ENCODE results near the gene MYL2. TPM values are rescaled to one million over a fixed set of nuclear protein-coding genes. Genes with fewer than 3 reads are reported as not detected.

MYL2 gene
- total RNA-seq, 1 experiment from 2014 or later: 1.4 TPM

DNA sequence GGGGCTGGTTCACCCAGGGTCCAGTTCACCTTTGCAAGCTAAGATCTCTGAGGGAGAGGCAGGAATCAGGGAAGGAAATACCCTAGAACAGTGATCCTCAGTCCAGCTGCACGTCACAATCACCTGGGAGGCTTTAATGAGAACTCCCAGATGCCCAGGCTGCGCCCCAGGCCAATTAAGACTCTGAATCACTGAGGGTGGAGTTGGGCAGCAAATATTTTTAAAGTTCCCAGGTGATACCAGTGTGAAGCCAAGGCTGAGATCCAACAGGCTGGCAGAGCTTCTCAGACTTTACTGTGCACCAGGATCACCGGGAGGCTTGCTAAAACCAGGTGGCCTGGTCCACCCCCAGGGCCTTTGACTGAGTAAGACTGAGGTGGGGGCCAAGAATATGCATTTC, 23.8 kb downstream of the MYL2 start:
- DNase-seq (ENCODE audit: low spot score): peak; percentile 60

DNA sequence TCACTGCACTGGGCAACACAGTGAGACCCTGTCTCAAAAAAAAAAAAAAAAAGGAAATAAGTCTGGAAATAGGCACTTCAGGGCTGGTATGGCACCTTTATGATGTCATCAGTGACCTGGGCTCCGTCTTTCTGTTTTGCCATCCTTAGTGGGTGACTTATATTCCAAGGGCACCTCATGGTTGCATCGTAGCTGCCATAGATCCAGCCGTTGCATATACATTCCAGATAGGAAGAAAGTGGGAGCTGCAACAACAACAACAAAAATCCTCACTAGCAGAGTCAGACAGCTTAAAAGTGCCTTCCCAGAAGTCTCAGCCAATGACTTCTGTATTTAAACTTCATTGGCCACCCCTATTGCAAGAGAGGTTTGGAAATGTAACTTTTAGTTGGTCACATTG, 26.4 kb downstream of the MYL2 start:
- no peak for DNase-seq (ENCODE audit: low spot score)

DNA sequence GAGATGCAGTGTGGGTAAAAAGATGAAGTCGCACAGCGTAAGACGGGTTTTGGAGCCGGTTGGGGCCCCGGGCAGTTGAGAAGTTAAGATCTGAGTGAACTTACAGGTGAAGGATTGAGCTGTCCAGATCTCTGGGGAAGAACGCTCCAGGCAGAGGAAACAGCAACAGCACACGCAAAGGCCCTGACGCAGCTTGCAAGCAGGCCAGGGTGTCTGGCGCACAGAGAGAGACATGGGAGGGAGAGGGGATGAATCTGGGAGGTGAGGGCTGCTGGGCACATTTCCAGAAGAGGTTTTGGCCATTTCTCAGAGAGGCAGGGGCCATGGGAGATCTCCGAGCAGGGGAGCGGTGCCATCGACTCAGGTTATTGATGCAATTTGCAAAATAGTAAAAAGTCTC, 31.0 kb downstream of the MYL2 start:
- DNase-seq (ENCODE audit: low spot score): no peak

DNA sequence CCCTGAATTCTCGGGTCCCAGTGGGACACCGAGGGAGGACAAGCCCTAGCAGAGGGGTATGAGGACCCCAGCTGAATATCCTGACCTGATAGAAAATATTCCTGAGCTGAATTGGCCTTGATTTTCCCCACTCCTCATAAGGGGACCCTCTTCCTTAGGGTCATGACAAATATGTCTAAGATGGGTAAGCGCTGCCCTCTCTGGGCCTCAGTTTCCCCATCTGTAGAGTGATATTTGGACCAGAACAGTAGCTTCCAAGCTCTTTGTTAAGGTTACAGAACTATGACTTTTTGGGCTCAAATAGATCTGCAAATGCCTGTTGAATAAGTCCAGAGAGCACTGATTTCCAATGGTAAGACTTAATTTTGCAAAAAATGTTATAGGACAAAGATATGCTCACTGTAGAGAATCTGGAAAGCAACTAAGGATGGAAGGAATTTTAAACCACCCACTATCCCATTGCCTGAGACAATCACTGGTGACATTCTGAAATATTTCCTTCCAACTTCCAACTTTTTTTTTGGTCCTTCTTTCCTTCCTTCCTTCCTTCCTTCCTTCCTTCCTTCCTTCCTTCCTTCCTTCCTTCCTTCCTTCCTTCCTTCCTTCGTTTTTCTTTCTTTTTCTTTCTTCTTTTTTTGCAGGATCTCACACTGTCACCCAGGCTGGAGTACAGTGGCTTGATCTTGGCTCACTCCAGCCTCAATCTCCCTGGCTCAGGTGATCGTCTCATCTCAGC, 32.0 kb downstream of the MYL2 start:
- no peak for DNase-seq (ENCODE audit: low spot score)

DNA sequence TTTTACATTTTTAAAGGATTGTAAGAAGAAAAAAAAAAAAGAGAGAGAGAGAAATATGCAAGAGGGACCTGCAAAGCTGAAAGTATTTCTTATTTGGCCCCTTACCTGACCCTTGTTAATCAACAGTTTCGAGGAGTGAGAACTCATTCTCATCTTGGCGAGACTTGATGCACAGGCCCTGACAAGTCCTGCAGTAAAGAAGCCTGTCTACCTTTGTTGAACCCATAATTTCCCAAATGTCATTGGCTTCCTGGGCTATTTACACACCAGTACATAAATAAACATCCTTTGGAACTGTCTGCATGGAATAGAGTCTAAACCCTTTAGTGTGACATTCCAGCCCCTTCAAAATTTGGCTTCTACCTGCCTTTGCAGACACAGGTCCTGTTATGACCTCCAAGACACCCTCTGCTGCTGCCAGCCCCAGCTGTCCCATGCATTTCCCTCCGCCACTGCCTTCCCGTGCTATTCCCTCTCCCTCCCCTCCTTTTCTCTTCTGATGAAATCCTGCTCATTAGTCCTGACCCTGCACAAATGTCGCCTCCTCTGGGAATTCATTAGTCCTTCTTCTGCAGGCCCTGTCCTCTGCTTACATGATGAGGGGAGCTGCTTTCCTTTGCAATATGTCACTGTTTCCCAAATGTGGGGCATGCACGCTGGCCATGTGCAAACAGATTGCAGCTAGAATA, 35.1 kb downstream of the MYL2 start:
- no peak for DNase-seq (ENCODE audit: low spot score)

DNA sequence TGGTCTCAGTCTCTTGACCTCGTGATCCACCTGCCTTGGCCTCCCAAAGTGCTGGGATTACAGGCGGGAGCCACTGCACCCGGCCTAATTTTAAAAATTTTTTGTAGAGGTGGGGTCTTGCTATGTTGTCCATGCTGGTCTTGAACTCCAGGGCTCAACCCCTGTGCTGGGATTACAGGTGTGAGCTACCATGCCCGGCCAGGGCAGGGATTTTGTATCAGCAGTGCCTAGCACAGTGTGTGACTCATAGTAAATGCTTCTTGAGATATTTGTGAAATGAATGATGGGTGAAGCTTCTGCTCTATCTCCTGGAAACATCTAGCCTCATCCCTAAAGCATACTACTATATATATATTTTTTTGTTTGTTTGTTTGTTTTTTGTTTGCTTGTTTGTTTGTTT, 37.1 kb downstream of the MYL2 start:
- no peak for DNase-seq (ENCODE audit: low spot score)

DNA sequence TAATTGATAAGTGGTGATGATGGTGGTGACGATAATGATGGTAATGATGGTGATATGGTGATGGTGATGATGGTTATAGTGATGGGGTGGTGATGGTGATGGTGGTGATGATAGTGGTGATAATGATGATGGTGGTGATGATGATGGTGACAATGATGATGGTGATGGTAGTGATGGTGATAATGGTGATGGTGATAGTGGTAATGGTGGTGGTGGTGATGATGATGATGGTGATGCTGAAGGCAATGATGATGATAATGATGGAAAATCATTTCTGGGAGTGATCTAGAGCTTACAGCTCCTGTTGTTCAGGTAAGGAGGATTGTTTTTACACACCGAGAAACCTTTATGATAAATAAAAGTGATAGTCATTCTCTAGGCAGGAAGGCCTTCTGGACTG, 39.7 kb downstream of the MYL2 start:
- no peak for DNase-seq (ENCODE audit: low spot score)

DNA sequence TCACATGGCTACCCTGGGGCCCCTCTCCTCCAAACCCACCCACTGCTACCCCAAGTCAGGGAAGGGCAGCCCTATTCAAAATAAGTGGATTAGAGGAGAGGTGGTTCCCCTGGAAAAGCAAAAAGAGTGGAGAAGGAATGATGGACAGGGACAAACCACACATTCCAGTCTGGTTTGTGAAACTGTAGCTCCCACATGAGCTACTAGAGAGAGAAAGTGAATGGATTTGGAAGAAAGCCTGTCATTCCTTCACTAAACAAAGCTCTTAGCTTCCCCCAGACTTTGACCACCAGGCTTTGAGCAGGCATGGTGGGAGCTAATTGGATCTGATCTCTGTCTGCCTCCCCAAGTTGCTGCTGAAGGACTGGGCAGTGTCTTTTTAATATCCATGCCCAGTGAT, 45.6 kb downstream of the MYL2 start:
- DNase-seq (ENCODE audit: low spot score): no peak

DNA sequence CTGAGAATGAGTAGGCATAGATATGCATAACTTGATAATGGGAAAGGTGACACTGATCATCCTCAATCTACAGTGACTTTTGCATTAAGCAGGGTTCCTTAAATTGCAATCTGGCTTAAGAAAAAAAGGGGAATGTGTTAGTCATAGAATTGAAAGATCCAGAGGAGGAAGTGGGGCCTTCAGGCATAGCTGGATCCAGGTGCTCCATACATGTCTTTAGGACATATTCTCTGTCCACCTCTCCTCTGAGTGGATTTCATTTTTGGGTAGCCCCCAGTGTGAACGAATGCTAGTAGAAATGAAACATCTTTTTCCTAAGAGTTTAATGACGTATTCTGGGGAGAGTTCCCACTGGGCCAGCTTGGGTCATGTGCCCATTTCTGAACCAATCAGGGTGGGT, 46.0 kb downstream of the MYL2 start:
- no peak for DNase-seq (ENCODE audit: low spot score)

DNA sequence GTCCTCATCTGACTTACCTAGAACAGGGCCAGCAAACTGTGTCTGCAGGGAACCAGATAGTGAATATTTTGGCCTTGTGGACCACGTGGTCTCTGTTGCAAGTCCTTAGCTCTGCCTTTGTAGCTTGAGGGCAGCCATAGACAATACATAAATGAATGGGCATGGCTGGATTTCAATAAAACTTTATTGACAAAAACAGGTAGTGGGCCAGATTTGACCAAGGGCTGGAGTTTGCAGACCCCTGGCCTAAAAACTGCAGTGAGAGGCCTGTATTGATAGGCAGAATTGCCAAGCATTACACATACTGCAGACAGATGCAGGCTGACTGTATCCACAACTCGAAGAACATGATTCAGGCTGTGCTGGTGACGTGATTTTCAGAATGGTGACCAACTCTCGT, 48.3 kb downstream of the MYL2 start:
- DNase-seq (ENCODE audit: low spot score): no peak

DNA sequence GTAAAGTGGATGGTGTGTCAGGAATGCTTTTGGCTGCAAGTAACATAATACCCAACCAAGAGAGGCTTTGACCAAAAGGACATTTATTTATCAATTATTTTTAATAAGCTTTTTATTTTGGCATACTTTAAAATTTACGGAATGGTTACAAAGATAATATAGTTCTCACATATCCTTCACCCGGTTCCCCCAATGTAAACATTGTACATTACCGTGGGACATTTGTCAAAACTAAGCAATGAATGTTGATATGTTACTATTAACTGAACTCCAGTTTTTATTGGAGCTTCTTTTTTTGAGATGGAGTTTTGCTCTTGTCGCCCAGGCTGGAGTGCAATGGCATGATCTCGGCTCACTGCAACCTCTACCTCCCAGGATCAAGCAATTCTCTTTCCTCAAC, 50.6 kb downstream of the MYL2 start:
- no peak for DNase-seq (ENCODE audit: low spot score)

DNA sequence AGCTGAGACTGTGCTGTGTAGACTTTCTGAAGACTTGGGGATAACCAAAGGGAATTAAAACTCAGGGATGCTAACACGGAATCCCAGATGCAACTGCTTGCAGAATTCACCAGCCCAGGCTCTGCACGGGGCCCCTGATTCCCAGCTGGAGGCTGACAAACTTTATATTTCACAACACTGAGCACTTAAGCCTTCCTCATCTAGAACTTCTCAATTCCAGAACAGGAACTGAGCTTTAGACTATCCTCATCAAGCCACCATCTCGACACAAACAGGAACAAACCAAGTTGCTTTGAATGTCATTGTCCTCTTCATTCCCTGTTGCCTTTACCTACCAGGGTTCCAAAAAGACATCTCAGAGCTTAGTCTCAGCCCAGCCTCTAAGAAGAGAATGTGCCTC, 51.4 kb downstream of the MYL2 start:
- no peak for DNase-seq (ENCODE audit: low spot score)

DNA sequence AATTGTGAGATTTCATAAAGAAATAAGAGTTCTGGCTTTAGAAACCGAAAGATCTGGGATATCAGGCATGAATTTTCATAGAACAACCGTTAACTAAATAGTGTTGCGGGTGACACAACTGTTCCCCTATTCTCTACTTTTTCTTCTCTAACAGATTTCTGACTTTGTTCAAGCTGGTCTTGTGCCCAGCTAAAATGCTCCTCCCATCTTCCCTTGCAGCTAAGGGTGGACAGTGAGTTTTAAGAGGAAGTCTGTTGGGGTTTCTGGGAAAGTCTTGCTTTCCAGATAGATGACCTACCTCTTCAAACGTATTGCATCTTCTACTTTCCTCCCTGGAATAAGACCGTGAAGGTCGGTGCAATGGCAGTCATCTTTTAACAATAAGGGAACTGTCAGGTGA, 54.9 kb downstream of the MYL2 start:
- no peak for DNase-seq (ENCODE audit: low spot score)

DNA sequence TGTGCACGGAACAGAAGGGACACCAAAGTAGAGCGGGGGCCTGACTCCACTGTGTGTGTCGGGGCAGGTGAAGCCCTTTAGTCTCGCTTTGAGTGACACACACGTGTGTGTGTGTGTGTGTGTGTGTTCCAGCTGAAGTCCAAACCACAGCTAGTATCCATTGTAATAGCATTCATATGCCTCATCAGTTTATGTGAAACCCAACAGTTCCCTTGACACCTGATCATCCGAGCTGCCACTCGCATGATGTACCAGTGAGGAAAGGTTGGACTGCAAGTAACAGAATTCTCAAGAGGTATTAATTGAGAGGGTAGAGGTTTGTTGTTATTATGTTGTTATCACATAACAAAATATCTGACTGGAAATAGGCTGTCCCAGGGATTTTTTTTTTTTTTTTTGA, 57.2 kb downstream of the MYL2 start:
- no peak for DNase-seq (ENCODE audit: low spot score)

DNA sequence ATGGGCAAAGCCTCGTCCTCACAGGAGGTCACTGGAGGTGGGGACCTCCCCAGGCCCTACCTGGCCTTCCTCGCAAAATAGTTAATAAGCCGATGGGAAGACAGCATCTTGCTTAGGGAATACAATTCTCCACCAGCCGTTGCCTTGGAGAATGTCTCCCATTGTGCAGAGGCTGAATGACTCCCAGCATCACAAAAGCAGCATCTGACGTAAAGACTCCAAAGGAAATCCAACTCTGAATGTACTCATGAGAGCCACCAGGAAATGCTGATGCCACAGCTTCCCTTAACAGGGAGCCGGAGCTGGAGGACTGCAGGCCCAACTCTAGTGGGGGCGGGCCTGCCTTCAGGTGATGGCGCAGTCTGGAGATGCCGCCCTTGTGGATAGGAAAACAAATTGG, 58.0 kb downstream of the MYL2 start:
- DNase-seq (ENCODE audit: low spot score): no peak

DNA sequence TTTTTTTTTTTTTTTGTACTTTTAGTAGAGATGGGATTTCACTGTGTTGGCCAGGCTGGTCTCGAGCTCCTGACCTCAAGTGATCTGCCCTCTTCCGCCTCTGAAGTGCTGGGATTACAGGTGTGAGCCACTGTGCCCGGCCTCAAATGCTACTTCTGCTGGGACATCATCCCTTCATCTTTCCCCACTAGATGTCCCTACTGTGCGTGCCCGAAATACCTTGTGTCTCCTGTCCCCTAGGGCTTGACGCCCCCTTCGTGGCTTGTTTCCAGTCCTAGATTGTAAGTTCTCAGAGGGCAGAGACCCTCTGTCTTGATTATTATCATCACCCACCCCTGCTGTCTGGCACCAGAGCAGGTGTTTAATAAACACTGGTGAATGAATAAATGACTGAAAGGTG, 58.6 kb downstream of the MYL2 start:
- no peak for DNase-seq (ENCODE audit: low spot score)

Other genes starting within 250 kb of the MYL2 start
- gene HVCN1, start 231.5 kb downstream of the MYL2 start, total RNA-seq (2014; rRNA removed; shearing (Covaris generic)): 0.14 and 0.95 TPM in 2 replicates
- gene PPP1CC, start 177.7 kb downstream of the MYL2 start, total RNA-seq (2014; rRNA removed; shearing (Covaris generic)): 195 and 212 TPM in 2 replicates
- gene CCDC63, start 73.6 kb downstream of the MYL2 start, total RNA-seq (2014; rRNA removed; shearing (Covaris generic)): not detected in 2 replicates
- gene CUX2, start 113.6 kb upstream of the MYL2 start, total RNA-seq (2014; rRNA removed; shearing (Covaris generic)): not detected in 2 replicates

All from A172 (cell line).